Stimulated activated naive CD4-positive, alpha-beta T cell treated with Interleukin-2 at 50 U/mL for 16 hours (primary cell): ENCODE results near the gene ADAM10.

Experiments
- DNase-seq: peaks from one replicate; lab custom pipeline; 2025; lab: John Stamatoyannopoulos, UW

Gene ADAM10

GRCh38 chr15:58758141-58758540 is 8.6 kb upstream of the ADAM10 start:
- no peak for DNase-seq

- DNase-seq = no peak
These were observed 6.4 kb upstream of the ADAM10 start for GRCh38 chr15:58755956-58756355.

- no peak for DNase-seq
These were observed 5.8 kb upstream of the ADAM10 start for GRCh38 chr15:58755350-58755749.

- no peak for DNase-seq
These were observed 3.2 kb upstream of the ADAM10 start for GRCh38 chr15:58752716-58753115.

- peak; percentile 34 for DNase-seq
These were observed 515 bp downstream of the ADAM10 start for GRCh38 chr15:58748852-58749531.

GRCh38 chr15:58748040-58748851 is 1.3 kb downstream of the ADAM10 start:
- DNase-seq = peak; percentile 33

- no peak for DNase-seq
These were observed 3.3 kb downstream of the ADAM10 start for GRCh38 chr15:58746174-58746573.

GRCh38 chr15:58742819-58743502 is 6.5 kb downstream of the ADAM10 start:
- no peak for DNase-seq

- DNase-seq = no peak
These were observed 7.3 kb downstream of the ADAM10 start for GRCh38 chr15:58742022-58742813.

GRCh38 chr15:58741032-58741431 is 8.5 kb downstream of the ADAM10 start:
- DNase-seq = no peak

- no peak for DNase-seq
These were observed 9.1 kb downstream of the ADAM10 start for GRCh38 chr15:58740436-58740835.

- DNase-seq = no peak
These were observed 11.3 kb downstream of the ADAM10 start for GRCh38 chr15:58738046-58738707.

- no peak for DNase-seq
These were observed 12.2 kb downstream of the ADAM10 start for GRCh38 chr15:58737298-58737697.

- no peak for DNase-seq
These were observed 13.4 kb downstream of the ADAM10 start for GRCh38 chr15:58736018-58736643.

GRCh38 chr15:58734859-58735258 is 14.6 kb downstream of the ADAM10 start:
- DNase-seq = no peak

- no peak for DNase-seq
These were observed 16.7 kb downstream of the ADAM10 start for GRCh38 chr15:58732625-58733363.

GRCh38 chr15:58731756-58732535 is 17.6 kb downstream of the ADAM10 start:
- no peak for DNase-seq

- no peak for DNase-seq
These were observed 22.6 kb downstream of the ADAM10 start for GRCh38 chr15:58726867-58727266.

- no peak for DNase-seq
These were observed 25.0 kb downstream of the ADAM10 start for GRCh38 chr15:58724466-58724865.

- no peak for DNase-seq
These were observed 32.1 kb downstream of the ADAM10 start for GRCh38 chr15:58717357-58717756.
